GM19238 (cell line): ENCODE results near the gene RPS19.

Experiments used
- DNase-seq: peaks from one replicate; pipeline ENCODE4 v3.0.0; 2011; ENCODE audit warnings: low spot score; ENCODE audit not compliant: insufficient read length

Gene RPS19

DNA sequence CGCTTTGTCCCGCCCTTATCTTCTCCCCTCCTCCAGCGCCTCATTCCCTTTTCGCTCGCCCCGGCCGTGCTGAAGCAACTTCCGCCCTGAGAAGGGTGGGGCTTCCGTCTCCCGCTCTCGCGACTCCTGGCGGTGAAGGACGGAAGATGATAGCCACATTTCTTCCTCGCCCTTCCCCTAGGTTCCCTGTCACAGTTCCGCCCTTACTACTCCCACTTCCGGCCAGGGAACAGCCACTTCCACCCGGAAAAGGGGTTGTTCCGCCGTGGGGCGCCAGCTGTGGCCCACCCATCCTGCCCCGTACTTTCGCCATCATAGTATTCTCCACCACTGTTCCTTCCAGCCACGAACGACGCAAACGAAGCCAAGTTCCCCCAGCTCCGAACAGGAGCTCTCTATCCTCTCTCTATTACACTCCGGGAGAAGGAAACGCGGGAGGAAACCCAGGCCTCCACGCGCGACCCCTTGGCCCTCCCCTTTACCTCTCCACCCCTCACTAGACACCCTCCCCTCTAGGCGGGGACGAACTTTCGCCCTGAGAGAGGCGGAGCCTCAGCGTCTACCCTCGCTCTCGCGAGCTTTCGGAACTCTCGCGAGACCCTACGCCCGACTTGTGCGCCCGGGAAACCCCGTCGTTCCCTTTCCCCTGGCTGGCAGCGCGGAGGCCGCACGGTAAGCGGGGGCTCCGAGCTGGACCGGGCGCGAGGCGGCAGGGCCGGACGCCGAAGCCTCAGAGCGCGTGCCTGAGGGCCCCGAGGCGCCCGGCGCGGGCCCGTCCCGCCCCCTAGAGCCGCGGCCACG is at the start of gene RPS19:
Gene RPS19, plus strand, starts transcription at position 638 of the 801 bp plus-strand sequence. CDS start 520 bp downstream, outside the sequence.
- DNase-seq = peak; percentile 94

DNA sequence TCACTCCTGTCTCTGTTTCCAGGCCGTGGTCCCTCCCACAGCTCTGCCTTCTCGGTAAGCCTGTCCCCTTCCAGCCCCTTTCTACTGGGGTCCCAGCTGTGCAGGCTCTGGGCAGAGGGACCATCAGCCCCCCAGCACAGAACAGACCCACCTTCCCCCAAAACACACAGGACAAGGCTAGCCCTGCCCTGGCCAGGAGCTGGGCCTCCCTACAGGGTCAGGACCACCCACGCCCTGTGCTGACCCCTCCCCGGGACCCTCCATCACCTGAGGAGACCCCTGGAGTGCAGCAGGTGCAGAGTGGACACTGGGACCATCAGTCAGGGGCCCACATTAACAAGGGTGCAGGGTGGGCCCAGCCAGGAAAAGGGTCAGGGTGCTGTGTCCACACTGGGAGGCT is 49.8 kb upstream of the RPS19 start:
- DNase-seq = no peak

- DNase-seq = no peak
Measured at GRCh38 chr19:41811036-41811435, 49.0 kb upstream of the RPS19 start.

DNA sequence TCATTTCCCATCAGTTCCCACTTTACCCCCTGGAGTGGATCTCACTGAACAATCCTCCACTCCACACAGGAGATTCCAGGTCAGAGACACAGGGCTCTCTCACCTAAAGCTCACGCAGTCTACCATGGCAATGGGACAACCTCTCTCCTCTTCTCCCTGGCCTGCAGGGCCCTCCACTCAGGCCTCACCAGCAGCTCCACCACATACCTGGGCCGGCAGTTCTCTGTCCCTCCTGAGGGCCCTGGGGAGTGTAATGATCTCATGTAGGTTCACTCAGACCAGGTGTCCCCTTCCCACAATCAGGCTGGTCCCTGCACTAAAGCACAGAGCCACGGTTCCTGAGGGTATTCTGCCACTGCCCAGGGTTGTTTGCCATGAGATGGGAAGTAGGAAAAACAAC is 48.1 kb upstream of the RPS19 start:
- no peak for DNase-seq

DNA sequence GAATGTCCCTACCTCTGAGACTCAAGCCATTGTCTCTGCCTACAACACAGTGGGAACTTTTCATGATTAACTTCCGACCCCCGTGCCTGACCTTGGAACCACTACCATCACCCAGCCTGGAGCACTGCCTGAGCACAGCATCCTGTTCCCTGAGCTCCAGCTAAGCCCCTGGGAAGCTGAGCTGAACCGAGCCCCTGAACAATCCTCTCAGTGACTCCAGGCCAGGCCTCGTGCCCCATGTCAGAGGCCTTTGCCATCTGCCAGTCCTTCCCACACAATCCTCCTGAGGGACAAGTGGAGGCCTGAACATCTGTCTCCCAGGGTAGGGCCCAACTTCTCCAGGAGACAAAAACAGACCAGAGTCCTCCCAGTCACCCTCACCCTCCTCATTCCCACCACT is 46.1 kb upstream of the RPS19 start:
- DNase-seq = no peak

DNA sequence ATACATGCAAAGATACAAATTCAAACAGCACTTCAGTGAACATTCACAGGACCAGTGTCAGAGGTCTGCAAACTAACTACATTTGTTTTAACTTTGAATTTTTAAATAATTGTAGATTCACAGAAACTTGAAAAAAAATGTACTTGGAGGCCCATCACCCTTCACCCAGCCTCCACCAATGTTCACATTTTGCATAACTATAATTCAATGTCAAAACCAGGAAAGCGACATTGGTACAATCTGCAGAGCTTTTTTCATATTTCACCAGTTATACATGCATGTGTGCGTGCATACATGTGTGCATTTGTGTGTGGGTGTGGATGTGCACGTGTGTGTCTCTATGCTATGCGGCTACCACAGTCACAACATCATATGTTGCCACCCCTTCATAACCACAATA is 44.8 kb upstream of the RPS19 start:
- no peak for DNase-seq

DNA sequence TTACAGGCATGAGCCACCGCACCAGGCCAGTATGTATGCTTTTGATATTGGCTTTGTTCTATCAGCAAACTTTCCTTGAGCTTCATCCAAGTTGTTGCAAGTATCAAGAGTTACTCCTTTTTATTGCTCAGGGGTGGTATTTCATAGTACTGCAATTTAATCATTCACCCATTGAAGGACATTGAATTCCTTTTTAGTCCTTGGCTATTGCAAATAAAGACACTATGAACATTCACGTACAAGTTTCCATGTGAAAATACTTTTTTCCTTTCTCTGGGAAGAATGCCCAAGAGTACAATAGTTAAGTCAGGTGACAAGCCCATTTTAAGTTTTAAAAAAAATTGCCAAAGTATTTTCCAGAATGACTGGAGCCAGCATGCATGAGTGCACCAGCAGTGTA is 43.3 kb upstream of the RPS19 start:
- no peak for DNase-seq

DNA sequence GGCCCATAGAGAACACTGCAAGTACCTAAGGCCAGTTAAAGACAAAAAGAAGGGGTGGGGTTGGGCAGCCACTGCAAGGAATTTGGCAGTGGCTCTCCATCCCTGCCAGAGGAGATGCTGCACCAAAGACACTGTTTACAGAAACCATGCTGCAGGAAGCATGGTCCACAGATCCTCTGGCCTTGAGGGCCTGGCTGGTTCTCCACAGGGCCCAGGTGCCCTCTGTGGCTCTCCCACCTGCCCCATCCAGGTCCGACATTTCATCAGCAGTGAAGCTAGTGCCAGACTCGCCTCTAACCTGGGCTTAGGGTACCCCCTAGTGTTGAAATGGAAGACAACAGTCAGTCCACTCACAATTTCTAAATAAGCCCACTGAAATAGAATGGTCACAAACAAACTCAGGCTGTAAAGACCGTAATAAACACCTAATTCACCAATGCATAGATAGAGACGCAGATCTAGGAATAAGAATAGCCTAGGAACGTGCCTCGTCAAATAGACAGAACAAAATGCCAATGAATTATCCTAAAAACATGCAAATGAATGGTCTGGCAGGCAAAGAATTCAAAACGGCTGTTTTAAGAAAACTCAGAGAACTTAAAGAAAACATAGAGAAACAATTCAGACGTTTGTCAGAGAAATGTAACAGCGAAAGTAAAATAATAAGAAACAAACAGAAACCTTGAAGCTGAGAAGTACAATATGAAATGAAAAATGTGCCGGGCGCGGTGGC is 38.9 kb upstream of the RPS19 start:
- DNase-seq = peak; percentile 64

- DNase-seq = no peak
Measured at GRCh38 chr19:41837981-41838708, 21.9 kb upstream of the RPS19 start.

DNA sequence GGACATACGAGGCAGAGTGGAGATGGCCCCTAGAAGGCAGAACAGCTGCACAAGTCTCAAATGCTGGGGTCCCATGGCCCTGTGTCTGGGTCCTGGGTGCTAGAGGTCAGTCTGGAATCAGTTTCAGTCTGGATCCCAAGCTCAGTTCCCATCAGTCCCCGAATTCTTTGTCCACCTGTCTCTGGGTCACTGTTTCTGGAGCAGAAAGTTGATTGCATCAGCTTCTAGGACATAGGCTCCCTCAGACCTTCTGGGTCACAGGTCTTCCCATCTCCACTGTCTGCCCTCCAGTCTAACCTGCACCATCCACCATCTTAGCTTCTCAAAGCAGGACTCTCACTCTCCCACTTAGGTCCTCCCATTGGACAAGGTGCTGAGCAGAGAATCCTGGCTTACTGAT is 20.8 kb upstream of the RPS19 start:
- no peak for DNase-seq

- no peak for DNase-seq
Measured at GRCh38 chr19:41843371-41843770, 16.7 kb upstream of the RPS19 start.

GRCh38 chr19:41844601-41845000 is 15.5 kb upstream of the RPS19 start, which contains the start of gene LYPD4:
Gene LYPD4 (minus strand): TSS chr19:41844683. CDS start chr19:41839285, 5,398 bp downstream.
- no peak for DNase-seq

DNA sequence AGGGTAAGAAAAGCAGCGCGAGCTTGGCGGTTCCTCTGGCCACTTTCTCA is 15.2 kb upstream of the RPS19 start, which contains the start of gene DMRTC2:
Gene DMRTC2, plus strand, starts transcription at position 42 of the 50 bp plus-strand sequence. CDS start 2,387 bp downstream, outside the sequence.
- DNase-seq = no peak

DNA sequence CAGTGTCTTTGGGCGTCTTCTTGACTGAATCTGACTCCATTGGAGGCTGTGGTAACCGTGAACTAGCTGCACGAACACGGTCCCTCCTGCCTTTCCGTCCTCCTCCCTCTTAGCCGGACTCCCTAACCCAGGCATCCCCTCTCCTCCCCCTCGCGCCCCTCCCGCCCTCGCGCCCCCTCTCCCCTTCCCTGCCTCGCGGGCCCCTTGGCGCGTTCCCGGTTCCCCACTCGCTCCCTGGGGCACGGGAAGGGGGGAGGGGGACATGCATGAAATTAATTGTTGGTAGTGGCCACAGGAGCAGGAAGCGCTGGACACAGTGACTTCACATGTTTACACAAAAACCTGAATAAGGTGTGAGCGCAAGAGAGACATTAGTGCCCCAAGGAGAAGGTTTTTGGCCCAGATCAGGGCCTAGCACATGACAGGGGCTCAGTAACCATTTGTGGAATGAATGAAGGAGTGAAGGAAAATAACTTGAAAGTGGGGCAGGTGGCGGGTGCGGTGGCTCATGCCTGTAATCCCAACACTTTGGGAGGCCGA is 14.9 kb upstream of the RPS19 start:
- DNase-seq = no peak

- DNase-seq = no peak
Measured at GRCh38 chr19:41847351-41848105, 12.5 kb upstream of the RPS19 start.

GRCh38 chr19:41848666-41849065 is 11.4 kb upstream of the RPS19 start:
- DNase-seq = no peak

DNA sequence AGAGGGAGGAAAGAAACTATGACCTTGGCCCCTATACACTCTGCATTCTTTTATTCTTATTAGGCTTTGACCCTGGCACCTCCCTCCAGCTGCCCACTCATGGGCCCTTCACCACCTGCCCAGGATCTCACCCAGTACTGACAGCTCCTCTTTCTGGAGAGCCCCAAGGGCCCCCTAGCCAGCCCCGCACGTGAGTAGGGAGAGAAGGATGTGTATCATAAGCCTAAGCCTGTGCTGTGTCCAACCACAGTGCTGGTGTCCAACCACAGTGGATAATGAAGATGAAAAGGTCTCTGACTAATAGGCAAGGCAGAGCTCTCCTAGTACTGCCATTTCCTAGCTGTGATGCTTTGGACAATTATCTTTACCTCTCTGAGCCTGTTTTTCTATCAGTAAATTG is 11.0 kb upstream of the RPS19 start:
- no peak for DNase-seq

- DNase-seq = no peak
Measured at GRCh38 chr19:41850381-41850780, 9.7 kb upstream of the RPS19 start.

- DNase-seq = no peak
Measured at GRCh38 chr19:41851456-41851855, 8.6 kb upstream of the RPS19 start.

DNA sequence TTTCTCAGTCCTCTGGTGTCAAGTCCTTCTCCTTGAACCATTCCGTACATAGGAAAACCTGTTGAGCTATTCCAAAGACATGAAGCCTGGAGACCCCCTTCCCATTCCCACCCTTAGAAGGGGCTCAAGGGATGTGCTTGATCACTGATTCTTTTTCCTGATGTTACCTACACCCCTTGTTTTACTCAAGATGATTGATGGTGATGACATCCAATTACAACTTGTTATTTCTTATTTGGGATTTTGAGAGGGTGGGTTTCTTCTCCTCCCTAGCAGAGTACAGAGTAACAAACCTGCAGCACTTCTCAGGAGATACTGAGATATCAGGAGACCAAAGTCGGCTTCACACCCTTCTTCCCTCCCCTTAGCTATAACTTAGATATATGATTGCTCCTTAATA is 6.7 kb upstream of the RPS19 start:
- DNase-seq = no peak

GRCh38 chr19:41853768-41854167 is 6.3 kb upstream of the RPS19 start:
- no peak for DNase-seq

- no peak for DNase-seq
Measured at GRCh38 chr19:41859213-41859617, 840 bp upstream of the RPS19 start.
